Measurements from ENCODE around the gene OR2K2. TPM values are rescaled to one million over a fixed set of nuclear protein-coding genes. Genes with fewer than 3 reads are reported as not detected.
A peak's percentile ranks its signal among the peaks of the same experiment; 100 is the strongest.
"Not testable (repeated sequence)": the region's sequence is repeated elsewhere in the genome, so short reads cannot be mapped to it uniquely, and the experiment has no call there.

Gene OR2K2
- total RNA-seq, 1 experiment from 2014 or later = not detected

GRCh38 chr9:111299599-111299966, 30.4 kb downstream of the OR2K2 start:
- peak; percentile 42; the same call in 1 of the 2 replicates for ATAC-seq

GRCh38 chr9:111298731-111299598, 31.1 kb downstream of the OR2K2 start:
- no peak overlapping the region for H3K4me3 ChIP-seq (ENCODE audit: low read depth in 2 of 2, low read length in 2 of 2)
- peak; percentile 62; the same call in 1 of the 2 replicates for TF ChIP-seq CTCF (IDR thresholded peaks at IDR 0.05)
- no peak for TF ChIP-seq POLR2AphosphoS5 (IDR thresholded peaks at IDR 0.05; ENCODE audit: low read depth, low read length)
- TF ChIP-seq SIN3A (IDR thresholded peaks at IDR 0.05; ENCODE audit: borderline replicate concordance, insufficient read depth, low read depth, low read length) = no peak
- TF ChIP-seq TCF7L2 (IDR thresholded peaks at IDR 0.05; ENCODE audit: low read depth, low read length) = no peak
- TF ChIP-seq REST (IDR thresholded peaks at IDR 0.05; ENCODE audit: insufficient read depth in 1 of 2, low read depth in 2 of 2, low read length in 1 of 2) = no peak
- DNase-seq (ENCODE audit: low read depth, low spot score) (peak; percentile 35), ATAC-seq (peak; percentile 84)
- H3K27me3 ChIP-seq (ENCODE audit: control insufficient read depth, insufficient read depth, low read length) = no peaks in the 10 kb centered on the region
- no peaks in the 10 kb centered on the region for H3K9me3 ChIP-seq (ENCODE audit: control insufficient read depth, insufficient read depth, low read depth, low read length)
- H3K36me3 ChIP-seq (ENCODE audit: control insufficient read depth, insufficient read depth, low read length) = no peaks in the 10 kb centered on the region
- BruUV-seq (replicated peaks) = no TSS peak
- ChIA-PET POLR2A (interaction anchor here (0.6 kb wide), 1 partner anchor 65 kb away, joined by 3 read pairs; no protein-coding TSS in a partner anchor), CTCF (no interaction called here)
- H3K4me1 ChIP-seq (ENCODE audit: control insufficient read depth, insufficient read depth, low read length) = peaks cover 6% of the 10 kb centered on the region; the same call in 1 of the 2 replicates
- peak overlapping the region; percentile 17; the same call in 1 of the 2 replicates for H3K27ac ChIP-seq (ENCODE audit: low read length)
- intact Hi-C loops (cut with micrococcal nuclease; ENCODE audit: unreplicated experiment) (loop anchor here (2.0 to 5.0 kb wide), 2 partner anchors 262 to 660 kb away; partner anchors contain the start of gene LPAR1), in situ Hi-C loops (cut with HindIII; ENCODE audit: low pct_unique_long_range_greater_than_20kb, low sequenced_read_pairs) (no loop called here)

More at GRCh38 chr9:111299599-111299966, 30.4 kb downstream of the OR2K2 start:
- H3K27ac ChIP-seq (ENCODE audit: low read length); BruUV-seq (replicated peaks); H3K36me3 ChIP-seq (ENCODE audit: control insufficient read depth, insufficient read depth, low read length); H3K9me3 ChIP-seq (ENCODE audit: control insufficient read depth, insufficient read depth, low read depth, low read length); POLR2A ChIA-PET; CTCF ChIA-PET; DNase-seq (ENCODE audit: low read depth, low spot score); in situ Hi-C loops (cut with HindIII; ENCODE audit: low pct_unique_long_range_greater_than_20kb, low sequenced_read_pairs); H3K4me3 ChIP-seq (ENCODE audit: low read depth in 2 of 2, low read length in 2 of 2); H3K4me1 ChIP-seq (ENCODE audit: control insufficient read depth, insufficient read depth, low read length); H3K27me3 ChIP-seq (ENCODE audit: control insufficient read depth, insufficient read depth, low read length): not testable (repeated sequence)
- TF ChIP-seq CTCF (IDR thresholded peaks at IDR 0.05) = peak; percentile 36; the same call in 1 of the 2 replicates
- intact Hi-C loops (cut with micrococcal nuclease; ENCODE audit: unreplicated experiment) = loop anchor here (2.0 to 5.0 kb wide), 2 partner anchors 262 to 661 kb away; partner anchors contain the start of gene LPAR1

All from Panc1 (cell line).